GM18861 (cell line): ENCODE results near the gene MIX23.

Source experiments
- ATAC-seq: cut with Tn5 transposase; IDR thresholded peaks from one replicate; pipeline ENCODE4 v1.9.1; 2021; ENCODE audit not compliant: unreplicated experiment

MIX23 gene

GRCh38 chr3:122392868-122393844 lies 10.1 kb upstream of the MIX23 start:
- ATAC-seq: no peak

- ATAC-seq: no peak
These were observed 8.8 kb upstream of the MIX23 start for GRCh38 chr3:122391681-122392446.

- no peak for ATAC-seq
These were observed 7.6 kb upstream of the MIX23 start for GRCh38 chr3:122390665-122391064.

GRCh38 chr3:122389892-122390291 lies 6.9 kb upstream of the MIX23 start:
- no peak for ATAC-seq

GRCh38 chr3:122389197-122389596 lies 6.2 kb upstream of the MIX23 start:
- no peak for ATAC-seq

GRCh38 chr3:122387709-122388108 lies 4.7 kb upstream of the MIX23 start:
- no peak for ATAC-seq

- peak; percentile 87 for ATAC-seq
These were observed 1.0 kb upstream of the MIX23 start, which contains the start of gene FAM162A for GRCh38 chr3:122383771-122384697. Gene FAM162A, plus strand, starts transcription at chr3:122384182. Its CDS starts 84 bp downstream, at chr3:122384266.

GRCh38 chr3:122377975-122378374 lies 5.1 kb downstream of the MIX23 start:
- no peak for ATAC-seq

GRCh38 chr3:122374034-122374433 lies 9.0 kb downstream of the MIX23 start:
- ATAC-seq: no peak

GRCh38 chr3:122366379-122366749 lies 16.7 kb downstream of the MIX23 start:
- ATAC-seq: no peak

GRCh38 chr3:122365582-122366378 lies 17.3 kb downstream of the MIX23 start:
- ATAC-seq: peak; percentile 82

- ATAC-seq: peak; percentile 47
These were observed 18.0 kb downstream of the MIX23 start for GRCh38 chr3:122365073-122365472.

GRCh38 chr3:122364490-122364889 lies 18.5 kb downstream of the MIX23 start:
- no peak for ATAC-seq

GRCh38 chr3:122362026-122362425 lies 21.0 kb downstream of the MIX23 start:
- no peak for ATAC-seq

GRCh38 chr3:122358703-122359032 lies 24.4 kb downstream of the MIX23 start:
- no peak for ATAC-seq

- ATAC-seq: no peak
These were observed 25.0 kb downstream of the MIX23 start for GRCh38 chr3:122357828-122358702.

GRCh38 chr3:122356402-122356801 lies 26.6 kb downstream of the MIX23 start:
- ATAC-seq: no peak

- no peak for ATAC-seq
These were observed 27.4 kb downstream of the MIX23 start for GRCh38 chr3:122355612-122356011.

GRCh38 chr3:122353893-122354401 lies 29.1 kb downstream of the MIX23 start:
- no peak for ATAC-seq
